Stomach (tissue), 4 donors: Measurements from ENCODE around the gene BABAM2.

Experiments
- CTCF ChIP-seq, 7 experiments: fragments of 450-650 bp in 4 of 7; fragments of 200-600 bp in 3 of 7; sonication (generic) in 3 of 7; IDR thresholded peaks; one replicate each; pipeline ENCODE4 v1.5.1; 2016 to 2019; ENCODE audit warnings: antibody characterized with exemption in 7 of 7, control low read depth in 2 of 7, mild to moderate bottlenecking in 1 of 7
- EP300 ChIP-seq: sonication (generic); formaldehyde crosslinking; IDR thresholded peaks from one replicate; pipeline ENCODE4 v1.6.1; 2017; ENCODE audit warnings: antibody characterized with exemption

GRCh38 chr2:28134857-28135256 is 244.3 kb downstream of the BABAM2 start:
- TF ChIP-seq EP300 = no peak
- TF ChIP-seq CTCF (IDR thresholded peaks at IDR 0.05) = no peak
